Measurements from ENCODE around the gene SNAP91. TPM values are rescaled to one million over a fixed set of nuclear protein-coding genes. Genes with fewer than 3 reads are reported as not detected.

The SNAP91 gene
- total and polyA plus RNA-seq, 9 of the 15 experiments (the other 6 are each of a cell fraction or from before 2014, with no cell fraction given): not detected

- Histone ChIP-seq H3K79me2 (ENCODE audit: control insufficient read depth, insufficient read depth, low read length) (no peaks in the 10 kb centered on the region), H3K4me2 (ENCODE audit: insufficient read depth, low read length) (no peak overlapping the region), H2AFZ (ENCODE audit: low read depth, low read length) (no peak overlapping the region), H3K9me1 (ENCODE audit: control insufficient read depth, insufficient read depth, low read length) (no peaks in the 10 kb centered on the region), H4K20me1 (replicated peaks; ENCODE audit: control insufficient read depth, insufficient read depth, low read length) (no peaks in the 10 kb centered on the region), H3K27ac (ENCODE audit: extremely low read depth, low read depth, low read length) (no peak overlapping the region), H3K4me3 (no peak overlapping the region), H3K36me3 (ENCODE audit: control insufficient read depth, insufficient read depth, low read length) (no peaks in the 10 kb centered on the region), H3K9me3 (replicated peaks; ENCODE audit: control insufficient read depth, insufficient read depth, low read depth, low read length) (no peaks in the 10 kb centered on the region), H3K9ac (ENCODE audit: insufficient read depth in 1 of 2, low read depth in 2 of 2, low read length in 2 of 2) (no peak overlapping the region), H3K27me3 (ENCODE audit: control insufficient read depth in 2 of 2, insufficient read depth in 2 of 2, low read length in 2 of 2) (peaks cover 5 to 10% of the 10 kb centered on the region in 2 experiments), H3K4me1 (replicated peaks in 1 of 2; ENCODE audit: control insufficient read depth in 2 of 2, insufficient read depth in 2 of 2, low read length in 2 of 2) (no peaks in the 10 kb centered on the region)
- no peak for DNase-seq (ENCODE audit: extremely low read depth in 1 of 4, low spot score in 3 of 4)
- no peak for FAIRE-seq
- in situ Hi-C loops (cut with MboI) (loop anchor here (5.0 to 10.0 kb wide), 4 partner anchors 102 to 1254 kb away; partner anchors contain the start of genes DOP1A and UBE3D), intact Hi-C loops (cut with micrococcal nuclease) (loop anchor here (10.0 kb wide), 1 partner anchor 1244 kb away; no protein-coding TSS in a partner anchor)
- 2% methylated on average over 4 of the region's 4 CpGs for WGBS (ENCODE audit: insufficient coverage, low coverage, missing lambda C conversion rate)
- ChIA-PET POLR2A (no interaction called here), CTCF (ENCODE audit: low intra/inter-chr PET ratio) (no interaction called here)
- no TSS peak for BruUV-seq (replicated peaks)
- no peak for ATAC-seq
- TF ChIP-seq KAT8 (IDR thresholded peaks at IDR 0.05; ENCODE audit: low read depth) (no peak), KDM1A (IDR thresholded peaks at IDR 0.05) (peak; percentile 32 to 37; a peak in 1 of 4 replicates), SUPT5H (IDR thresholded peaks at IDR 0.05) (no peak), SRSF9 (IDR thresholded peaks at IDR 0.05; ENCODE audit: borderline replicate concordance, low read depth, low read length) (no peak), MYBL2 (IDR thresholded peaks at IDR 0.05; ENCODE audit: low read depth) (no peak), MYBL2 (CRISPR knock-in tag; IDR thresholded peaks at IDR 0.05; ENCODE audit: borderline replicate concordance) (no peak), CEBPB (tag; IDR thresholded peaks at IDR 0.05) (no peak), TFE3 (CRISPR knock-in tag; IDR thresholded peaks at IDR 0.05) (no peak), ATF3 (IDR thresholded peaks at IDR 0.05) (no peak), ATF3 (CRISPR knock-in tag; conservative IDR thresholded peaks at IDR 0.05) (no peak), ARHGAP35 (IDR thresholded peaks at IDR 0.05; ENCODE audit: partially characterized antibody) (no peak), RCOR1 (IDR thresholded peaks at IDR 0.05; ENCODE audit: borderline replicate concordance in 1 of 2, low read depth in 2 of 2, low read length in 2 of 2) (no peak), FOSL1 (tag; conservative IDR thresholded peaks at IDR 0.05) (no peak), PHF8 (IDR thresholded peaks at IDR 0.05; ENCODE audit: borderline replicate concordance, low read length) (no peak), FOS (IDR thresholded peaks at IDR 0.05; ENCODE audit: extremely low read depth, insufficient read length) (no peak), MAFK (IDR thresholded peaks at IDR 0.05; ENCODE audit: low read length) (no peak), CTCF (IDR thresholded peaks at IDR 0.05 in 2 of 3, conservative IDR thresholded peaks at IDR 0.05 in 1 of 3; ENCODE audit: insufficient read depth in 2 of 3, low read depth in 1 of 3, low read length in 3 of 3) (peak in 2 of 3 experiments; percentile 13 to 37; a peak in 3 of 6 replicates)
Measured at GRCh38 chr6:83518816-83519480, 190.0 kb downstream of the SNAP91 start.

Measured in K562 (cell line).